Stimulated activated CD8-positive, alpha-beta memory T cell treated with anti-CD3 and anti-CD28 coated beads, Interleukin-7, amount 100 ng/mL, for 48 hours (primary cell): ENCODE results near the gene TACO1.
A peak's percentile ranks its signal among the peaks of the same experiment; 100 is the strongest.

Experiments
- DNase-seq, 2 donors: peaks; one replicate each; pipeline ENCODE4 v3.0.0-alpha.2; 2020; ENCODE audit warnings: low read depth in 1 of 2; ENCODE audit errors: extremely low read depth in 1 of 2

The TACO1 gene

GRCh38 chr17:63600569-63601438, at the start of gene TACO1:
TACO1 (plus strand) TSS chr17:63600895; CDS start chr17:63601084, 189 bp downstream.
- peak; percentile 53 to 63 for DNase-seq

- DNase-seq = no peak
These were observed 48.5 kb upstream of the TACO1 start for GRCh38 chr17:63552211-63552610.

GRCh38 chr17:63555500-63556156, 45.1 kb upstream of the TACO1 start:
- no peak for DNase-seq

GRCh38 chr17:63557416-63557815, 43.3 kb upstream of the TACO1 start:
- no peak for DNase-seq

- DNase-seq = no peak
These were observed 42.3 kb upstream of the TACO1 start for GRCh38 chr17:63558441-63558840.

GRCh38 chr17:63561819-63562218, 38.9 kb upstream of the TACO1 start:
- DNase-seq = no peak

- DNase-seq = no peak
These were observed 37.4 kb upstream of the TACO1 start for GRCh38 chr17:63563339-63563738.

GRCh38 chr17:63564562-63564961, 36.1 kb upstream of the TACO1 start:
- DNase-seq = no peak

GRCh38 chr17:63567229-63567628, 33.5 kb upstream of the TACO1 start:
- no peak for DNase-seq

GRCh38 chr17:63568563-63568962, 32.1 kb upstream of the TACO1 start:
- DNase-seq = no peak

GRCh38 chr17:63571632-63572310, 28.9 kb upstream of the TACO1 start:
- DNase-seq = no peak

GRCh38 chr17:63573634-63574033, 27.1 kb upstream of the TACO1 start:
- DNase-seq = no peak

- no peak for DNase-seq
These were observed 22.5 kb upstream of the TACO1 start for GRCh38 chr17:63578027-63578768.

- DNase-seq = no peak
These were observed 22.0 kb upstream of the TACO1 start for GRCh38 chr17:63578769-63579111.

- no peak for DNase-seq
These were observed 21.1 kb upstream of the TACO1 start for GRCh38 chr17:63579633-63580032.

- DNase-seq = no peak
These were observed 12.9 kb upstream of the TACO1 start for GRCh38 chr17:63587770-63588169.

- no peak for DNase-seq
These were observed 11.9 kb upstream of the TACO1 start for GRCh38 chr17:63588797-63589196.

- DNase-seq = no peak
These were observed 11.0 kb upstream of the TACO1 start for GRCh38 chr17:63589646-63590045.

- DNase-seq = no peak
These were observed 7.9 kb upstream of the TACO1 start for GRCh38 chr17:63592797-63593196.

GRCh38 chr17:63595132-63595531, 5.6 kb upstream of the TACO1 start:
- DNase-seq = no peak
